Spleen (tissue), 7 donors: ENCODE results near the gene WDR77.

ENCODE experiments used
- CTCF ChIP-seq, 11 experiments: fragments of 200-600 bp in 7 of 11; fragments of 450-650 bp in 4 of 11; sonication (generic) in 4 of 11; IDR thresholded peaks in 8 of 11; conservative IDR thresholded peaks in 3 of 11; 1 replicate in 7 of 11; 2 replicates in 4 of 11; pipeline versions ENCODE4 v1.4.0 to v1.8.0; 2016 to 2021; ENCODE audit warnings: antibody characterized with exemption in 11 of 11, inconsistent platforms in 4 of 11, mild to moderate bottlenecking in 1 of 11
- POLR2A ChIP-seq, 3 donors: fragments of 450-650 bp; IDR thresholded peaks; one replicate each; pipeline ENCODE4 v1.5.1; 2017; ENCODE audit warnings: antibody characterized with exemption in 3 of 3, mild to moderate bottlenecking in 1 of 3
- POLR2AphosphoS5 ChIP-seq, 3 donors: sonication (generic); formaldehyde crosslinking; IDR thresholded peaks; one replicate each; pipeline ENCODE4 v1.5.1; 2017; ENCODE audit warnings: antibody characterized with exemption in 3 of 3
- donor health status: DM: no; HTN: no; CAD: no; lungs with moderate emphysema.
- donor health status: DM: no; HTN: no; CAD: no.
- donor health status: DM: no; HTN: no; CAD: no.

GRCh38 chr1:111483876-111484275 lies 34.8 kb upstream of the WDR77 start:
- no peak for TF ChIP-seq CTCF (IDR thresholded peaks at IDR 0.05 in 8 of 11, conservative IDR thresholded peaks at IDR 0.05 in 3 of 11)
- TF ChIP-seq POLR2AphosphoS5 (IDR thresholded peaks at IDR 0.05), result peak in 1 of 3 donors; percentile 5
- TF ChIP-seq POLR2A (IDR thresholded peaks at IDR 0.05), result no peak
